Type B pancreatic cell (in vitro differentiated cells): ENCODE measurements around the gene PPP1R12A. TPM values are rescaled to one million over a fixed set of nuclear protein-coding genes. Genes with fewer than 3 reads are reported as not detected.

Experiments used
- DNase-seq: peaks from one replicate; pipeline ENCODE4 v3.0.0; 2021; ENCODE audit warnings: mixed read lengths; ENCODE audit not compliant: unreplicated experiment; ENCODE audit errors: extremely low spot score
- H3K27ac Mint-ChIP-seq: 2 replicates; pipeline ENCODE4 v1.8.0; 2021; ENCODE audit warnings: mild to moderate bottlenecking, mixed read lengths
- H3K27me3 Mint-ChIP-seq: 2 replicates; pipeline ENCODE4 v1.8.0; 2021; ENCODE audit warnings: mixed read lengths
- H3K36me3 Mint-ChIP-seq: 2 replicates; pipeline ENCODE4 v1.8.0; 2021; ENCODE audit warnings: mixed read lengths
- H3K4me1 Mint-ChIP-seq: one replicate; pipeline ENCODE4 v1.8.0; 2021; ENCODE audit warnings: mixed read lengths; ENCODE audit not compliant: unreplicated experiment
- H3K4me3 Mint-ChIP-seq: 2 replicates; pipeline ENCODE4 v1.8.0; 2021; ENCODE audit warnings: mild to moderate bottlenecking, mixed read lengths
- H3K9me3 Mint-ChIP-seq: 2 replicates; pipeline ENCODE4 v1.8.0; 2021; ENCODE audit warnings: mixed read lengths
- total RNA-seq: library from RNA; stranded (reverse); gene quantifications from 2 replicates; pipeline ENCODE4 v1.2.1, GENCODE V29; 2021; ENCODE audit warnings: low replicate concordance
- TF ChIP-seq, protein P1 (sequence below): fragments of 200-600 bp; sonication (generic); conservative IDR thresholded peaks from 2 replicates; pipeline ENCODE4 v1.5.0; 2021; ENCODE audit warnings: antibody characterized with exemption, mild to moderate bottlenecking

The PPP1R12A gene
- total RNA-seq, 1 donor from 2014 or later: 78.2 TPM

DNA sequence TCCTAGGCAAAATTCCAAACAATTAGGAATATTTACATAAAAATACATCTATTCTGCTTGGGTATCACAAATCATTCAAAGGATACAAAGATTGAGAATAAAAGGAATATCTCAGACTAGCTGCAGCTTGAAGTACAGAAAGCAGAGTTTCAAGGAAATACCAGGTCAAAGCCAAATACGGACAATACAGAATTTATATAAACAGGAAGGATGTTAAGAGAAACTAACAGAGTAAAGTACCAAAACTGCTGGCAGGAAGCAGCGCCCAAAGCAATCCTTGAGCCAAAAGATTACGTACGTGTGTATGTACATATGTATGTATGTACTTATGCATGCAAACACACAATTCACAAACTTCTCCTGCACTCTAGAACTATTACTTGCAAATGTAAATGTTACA is 86.6 kb downstream of the PPP1R12A start:
- Mint-ChIP-seq H3K4me3 (no peak overlapping the region), H3K4me1 (no peaks in the 10 kb centered on the region), H3K9me3 (peaks cover 10% of the 10 kb centered on the region), H3K36me3 (peaks cover 38% of the 10 kb centered on the region), H3K27ac (no peak overlapping the region), H3K27me3 (no peaks in the 10 kb centered on the region)
- TF ChIP-seq, protein P1, sequence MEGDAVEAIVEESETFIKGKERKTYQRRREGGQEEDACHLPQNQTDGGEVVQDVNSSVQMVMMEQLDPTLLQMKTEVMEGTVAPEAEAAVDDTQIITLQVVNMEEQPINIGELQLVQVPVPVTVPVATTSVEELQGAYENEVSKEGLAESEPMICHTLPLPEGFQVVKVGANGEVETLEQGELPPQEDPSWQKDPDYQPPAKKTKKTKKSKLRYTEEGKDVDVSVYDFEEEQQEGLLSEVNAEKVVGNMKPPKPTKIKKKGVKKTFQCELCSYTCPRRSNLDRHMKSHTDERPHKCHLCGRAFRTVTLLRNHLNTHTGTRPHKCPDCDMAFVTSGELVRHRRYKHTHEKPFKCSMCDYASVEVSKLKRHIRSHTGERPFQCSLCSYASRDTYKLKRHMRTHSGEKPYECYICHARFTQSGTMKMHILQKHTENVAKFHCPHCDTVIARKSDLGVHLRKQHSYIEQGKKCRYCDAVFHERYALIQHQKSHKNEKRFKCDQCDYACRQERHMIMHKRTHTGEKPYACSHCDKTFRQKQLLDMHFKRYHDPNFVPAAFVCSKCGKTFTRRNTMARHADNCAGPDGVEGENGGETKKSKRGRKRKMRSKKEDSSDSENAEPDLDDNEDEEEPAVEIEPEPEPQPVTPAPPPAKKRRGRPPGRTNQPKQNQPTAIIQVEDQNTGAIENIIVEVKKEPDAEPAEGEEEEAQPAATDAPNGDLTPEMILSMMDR: no peak
- DNase-seq: no peak

DNA sequence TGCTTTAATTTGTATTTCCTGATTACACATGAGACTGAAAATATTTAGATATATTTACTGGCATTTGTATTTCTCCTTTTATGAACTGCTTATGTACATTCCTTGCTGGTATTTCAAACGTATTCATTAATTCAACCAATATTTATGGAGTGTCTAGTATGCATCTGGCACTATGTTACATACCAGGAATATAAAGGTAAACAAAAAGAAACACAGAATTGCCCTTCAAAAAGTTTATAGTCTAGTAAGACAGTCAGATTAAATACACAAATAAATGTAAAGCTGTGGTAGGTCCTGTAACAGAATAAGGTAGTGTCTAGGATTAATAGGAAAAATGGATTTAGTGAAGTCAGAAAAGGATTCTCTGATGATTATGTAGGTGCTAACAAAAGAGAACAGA is 87.5 kb downstream of the PPP1R12A start:
- H3K36me3 Mint-ChIP-seq: peaks cover 41% of the 10 kb centered on the region
- H3K27me3 Mint-ChIP-seq: no peaks in the 10 kb centered on the region
- H3K9me3 Mint-ChIP-seq: peaks cover 10% of the 10 kb centered on the region
- H3K27ac Mint-ChIP-seq: no peak overlapping the region
- TF ChIP-seq, protein P1: no peak
- H3K4me1 Mint-ChIP-seq: no peaks in the 10 kb centered on the region
- DNase-seq: no peak
- no peak overlapping the region for H3K4me3 Mint-ChIP-seq

GRCh38 chr12:79844693-79845092 is 90.2 kb downstream of the PPP1R12A start:
- H3K4me3 Mint-ChIP-seq: no peak overlapping the region
- peaks cover 48% of the 10 kb centered on the region for H3K36me3 Mint-ChIP-seq
- DNase-seq: no peak
- H3K27ac Mint-ChIP-seq: no peak overlapping the region
- no peaks in the 10 kb centered on the region for H3K27me3 Mint-ChIP-seq
- H3K9me3 Mint-ChIP-seq: peaks cover 11% of the 10 kb centered on the region
- TF ChIP-seq, protein P1: no peak
- no peaks in the 10 kb centered on the region for H3K4me1 Mint-ChIP-seq

DNA sequence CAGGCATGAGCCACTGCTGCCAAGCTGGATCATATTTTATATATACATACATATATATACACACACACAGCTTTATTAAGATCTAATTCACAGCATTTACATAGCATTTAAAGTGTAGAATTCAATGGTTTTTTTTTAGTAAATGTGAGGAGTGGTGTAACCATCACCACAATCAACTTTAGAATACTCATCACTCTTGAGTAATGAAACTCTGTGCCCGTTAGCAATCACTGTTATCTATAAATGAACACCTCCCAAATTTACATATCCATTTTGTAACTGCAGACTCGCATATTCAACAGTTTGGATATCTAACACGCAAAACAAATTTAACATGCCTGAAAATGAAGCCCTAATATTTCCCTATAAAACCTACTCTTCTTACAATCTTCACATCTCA is 90.9 kb downstream of the PPP1R12A start:
- DNase-seq: no peak
- no peaks in the 10 kb centered on the region for H3K27me3 Mint-ChIP-seq
- H3K4me3 Mint-ChIP-seq: no peak overlapping the region
- peaks cover 55% of the 10 kb centered on the region for H3K36me3 Mint-ChIP-seq
- no peak overlapping the region for H3K27ac Mint-ChIP-seq
- no peaks in the 10 kb centered on the region for H3K4me1 Mint-ChIP-seq
- TF ChIP-seq, protein P1: no peak
- peaks cover 11% of the 10 kb centered on the region for H3K9me3 Mint-ChIP-seq

- H3K4me1 Mint-ChIP-seq: no peaks in the 10 kb centered on the region
- no peak for DNase-seq
- H3K9me3 Mint-ChIP-seq: peaks cover 16% of the 10 kb centered on the region
- H3K27ac Mint-ChIP-seq: no peak overlapping the region
- no peaks in the 10 kb centered on the region for H3K27me3 Mint-ChIP-seq
- TF ChIP-seq, protein P1: no peak
- H3K4me3 Mint-ChIP-seq: no peak overlapping the region
- peaks cover 60% of the 10 kb centered on the region for H3K36me3 Mint-ChIP-seq
These were observed 92.3 kb downstream of the PPP1R12A start for GRCh38 chr12:79842630-79843029.

- Mint-ChIP-seq H3K9me3 (peaks cover 16% of the 10 kb centered on the region), H3K4me3 (no peak overlapping the region), H3K27me3 (no peaks in the 10 kb centered on the region), H3K4me1 (no peaks in the 10 kb centered on the region), H3K36me3 (peaks cover 53% of the 10 kb centered on the region), H3K27ac (no peak overlapping the region)
- DNase-seq: no peak
- TF ChIP-seq, protein P1: no peak
These were observed 93.0 kb downstream of the PPP1R12A start for GRCh38 chr12:79841878-79842265.
